ENCODE data around the gene KDM4C.

KDM4C gene

DNA sequence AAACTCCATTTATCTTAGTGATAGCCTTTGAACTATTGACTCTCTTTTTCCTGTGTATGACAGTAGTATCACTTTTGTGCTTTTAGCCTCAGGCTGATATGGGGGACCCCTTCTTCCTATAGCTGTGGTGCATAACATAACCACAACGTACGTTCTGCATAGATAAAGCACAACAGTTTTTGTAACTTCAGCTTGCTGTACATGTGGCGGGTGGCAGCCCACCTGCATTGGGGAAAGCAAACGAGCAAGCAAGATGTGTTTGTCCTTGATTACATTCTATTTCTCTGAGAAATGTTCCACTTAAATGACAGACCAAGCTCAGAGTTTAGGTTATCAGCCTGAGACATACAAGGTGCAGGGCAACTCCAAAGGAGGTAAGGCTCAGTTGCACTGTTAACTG lies 309.4 kb downstream of the KDM4C start:
- DNase-seq = no peak

DNA sequence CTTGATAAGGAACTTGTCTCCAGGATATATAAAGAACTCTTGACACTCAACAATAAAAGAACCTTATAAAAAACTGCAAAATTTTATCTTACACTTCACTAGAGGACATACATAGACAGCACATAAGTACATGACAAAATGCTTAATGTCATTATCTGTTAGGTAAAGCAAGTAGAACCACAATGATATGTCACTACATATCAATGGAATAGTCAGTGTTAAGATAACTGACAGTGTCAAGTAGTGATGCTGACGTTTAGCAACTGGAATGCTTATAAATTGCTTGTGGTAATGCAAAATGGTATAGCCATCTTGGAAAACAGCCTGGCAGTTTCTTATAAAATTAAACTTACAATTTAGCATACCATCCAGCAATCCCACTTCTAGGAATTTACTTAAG lies 314.1 kb downstream of the KDM4C start:
- DNase-seq = no peak

DNA sequence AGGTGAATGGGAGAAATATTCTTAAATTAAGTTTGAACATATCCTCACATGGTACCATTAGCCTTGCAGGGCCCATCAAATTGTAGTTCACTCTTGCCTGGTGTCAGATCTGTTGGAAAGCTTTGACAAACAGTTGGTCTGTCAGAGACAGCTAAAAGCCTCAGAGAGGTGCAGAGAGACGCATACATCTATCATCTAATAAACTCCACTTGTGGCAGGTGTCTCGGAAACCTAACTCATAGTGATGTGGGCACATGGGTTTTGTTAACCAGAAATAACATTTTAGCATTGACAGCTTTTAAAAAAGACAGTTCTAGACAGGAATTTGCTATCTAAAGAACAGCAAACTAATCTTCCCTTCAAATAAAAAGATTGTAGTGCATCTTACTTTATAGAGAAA lies 315.9 kb downstream of the KDM4C start:
- no peak for DNase-seq

DNA sequence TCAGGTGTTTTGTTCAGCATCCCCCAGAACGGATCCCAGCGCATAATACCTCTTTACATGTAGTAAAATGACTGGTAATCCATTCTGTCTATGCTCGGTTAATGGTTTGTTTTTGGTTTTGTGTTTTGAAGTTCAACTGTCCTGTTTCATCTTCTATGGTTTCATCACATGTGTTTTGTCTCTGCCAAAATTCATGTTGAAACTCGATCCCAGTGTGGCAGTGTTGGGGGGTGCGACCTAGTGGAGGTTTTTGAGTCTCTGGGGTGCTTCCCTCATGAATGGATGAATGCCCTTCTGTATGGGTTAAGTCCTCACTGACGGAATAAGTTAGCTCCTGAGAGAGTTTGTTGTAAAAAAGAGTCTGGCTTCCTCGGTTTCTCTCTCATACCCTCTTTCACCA lies 317.4 kb downstream of the KDM4C start:
- DNase-seq = no peak

DNA sequence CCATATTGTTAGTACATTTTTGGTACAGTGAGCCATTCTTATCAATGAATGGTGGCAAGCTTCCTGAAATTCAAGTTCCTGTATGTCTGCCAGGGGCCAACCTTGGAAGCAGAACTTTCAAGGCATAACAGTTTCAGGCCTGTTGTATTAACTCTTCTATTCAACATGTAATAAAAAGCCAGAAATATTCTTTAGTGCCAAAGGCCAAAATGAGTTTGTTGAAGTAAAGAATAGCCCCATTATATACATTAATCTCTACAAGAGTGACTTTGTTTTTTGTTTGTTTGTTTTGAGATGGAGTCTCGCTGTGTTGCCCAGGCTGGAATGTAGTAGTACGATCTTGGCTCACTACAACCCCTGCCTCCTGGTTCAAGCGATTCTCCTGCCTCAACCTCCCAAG lies 321.3 kb downstream of the KDM4C start:
- no peak for DNase-seq

DNA sequence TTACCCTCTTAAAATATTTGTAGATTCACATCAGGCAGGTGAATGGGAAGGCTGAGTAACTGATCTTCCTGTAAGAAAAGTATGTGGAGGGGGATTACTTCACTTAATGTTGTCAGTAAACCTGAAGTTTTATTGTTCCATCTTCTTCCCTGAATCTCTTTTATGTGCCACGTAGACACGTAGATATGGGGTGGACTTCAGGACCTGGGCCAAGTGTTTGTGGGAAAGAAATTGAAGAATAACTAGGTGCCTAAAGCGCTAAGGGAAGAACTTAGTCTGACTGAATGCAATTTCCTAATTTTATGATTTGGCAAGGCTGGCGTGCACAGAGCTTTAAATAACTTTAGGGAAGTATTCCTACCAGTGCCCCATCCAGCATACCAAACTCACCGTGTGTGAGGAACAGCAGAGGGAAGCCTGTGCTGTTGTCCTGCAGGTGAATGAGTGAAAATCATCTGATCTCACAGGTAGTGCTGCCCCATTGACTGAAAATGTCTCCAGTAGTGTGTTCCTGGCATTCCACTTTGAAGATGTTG lies 323.4 kb downstream of the KDM4C start:
- DNase-seq = no peak

DNA sequence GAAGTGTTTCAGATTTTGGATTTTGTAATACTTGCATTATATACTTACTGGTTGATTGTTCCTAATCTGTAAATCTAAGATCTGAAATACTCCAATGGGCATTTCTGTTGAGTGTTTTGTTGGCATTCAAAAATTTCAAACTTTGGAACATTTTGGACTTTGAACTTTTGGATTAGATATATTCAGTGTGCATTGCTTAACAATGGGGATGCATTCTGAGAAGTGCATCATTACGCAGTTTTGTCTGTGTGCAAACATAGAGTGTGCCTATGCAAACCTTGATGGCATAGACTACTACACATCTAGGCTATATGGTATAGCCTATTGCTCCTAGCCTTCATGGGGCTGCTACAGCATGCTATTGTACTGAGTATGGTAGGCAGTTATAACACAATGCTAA lies 325.4 kb downstream of the KDM4C start:
- no peak for DNase-seq

DNA sequence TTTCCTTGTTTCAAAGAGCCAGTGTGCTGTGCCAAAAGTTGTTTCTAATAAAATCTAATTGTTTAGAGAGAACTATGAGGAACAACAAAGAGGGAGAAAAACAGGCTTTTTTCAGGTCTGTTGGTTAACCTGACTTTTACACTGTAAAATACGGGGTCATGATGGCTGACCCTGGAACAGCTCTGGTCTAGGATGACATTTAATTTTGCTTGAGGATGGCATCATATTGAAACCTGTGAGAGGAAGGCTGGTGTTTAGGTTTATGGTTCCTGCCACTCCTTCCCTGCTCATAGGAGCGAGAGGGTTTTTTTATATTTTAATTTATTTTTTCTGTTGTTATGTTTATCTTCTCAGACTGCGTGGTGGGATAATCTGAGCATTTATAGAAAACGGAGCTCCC lies 327.6 kb downstream of the KDM4C start:
- no peak for DNase-seq

DNA sequence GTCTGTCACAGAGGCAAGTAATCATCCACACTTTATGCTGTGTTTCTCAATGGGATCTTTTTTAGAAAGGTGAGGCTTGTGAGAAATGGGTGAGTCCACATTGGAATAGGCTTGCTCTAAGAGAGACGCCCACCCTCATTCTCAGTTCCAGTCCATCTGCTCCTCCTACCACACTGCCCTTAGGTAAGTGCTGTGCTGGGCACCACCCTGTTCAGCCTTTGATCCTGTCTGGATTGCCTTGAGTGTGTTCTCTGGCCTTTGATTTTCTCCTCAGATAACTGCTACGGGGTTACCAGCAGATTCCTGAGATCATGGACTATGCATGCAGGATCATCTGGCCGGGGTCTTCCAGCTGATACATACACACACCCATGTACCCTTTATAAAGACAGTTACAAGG lies 328.6 kb downstream of the KDM4C start:
- DNase-seq = no peak

DNA sequence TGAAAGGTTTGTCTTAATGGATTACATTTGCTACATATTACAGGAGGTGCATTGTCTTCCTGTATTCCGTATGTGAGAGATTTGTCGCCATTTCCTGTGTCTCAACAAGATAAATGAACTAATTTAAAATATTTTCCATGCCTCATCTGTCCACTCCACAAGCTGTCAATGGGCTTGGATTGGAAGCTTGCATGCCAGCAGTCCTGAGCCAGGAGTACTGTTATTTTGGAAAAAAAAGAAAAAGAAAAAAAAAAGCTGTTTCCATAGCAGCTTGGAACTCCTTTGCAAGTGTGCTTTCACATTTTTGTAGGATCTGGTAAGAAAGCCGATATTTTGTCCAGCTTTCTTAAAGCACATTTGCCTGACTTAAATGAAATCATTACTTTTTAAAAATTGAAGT lies 330.8 kb downstream of the KDM4C start:
- DNase-seq = no peak

DNA sequence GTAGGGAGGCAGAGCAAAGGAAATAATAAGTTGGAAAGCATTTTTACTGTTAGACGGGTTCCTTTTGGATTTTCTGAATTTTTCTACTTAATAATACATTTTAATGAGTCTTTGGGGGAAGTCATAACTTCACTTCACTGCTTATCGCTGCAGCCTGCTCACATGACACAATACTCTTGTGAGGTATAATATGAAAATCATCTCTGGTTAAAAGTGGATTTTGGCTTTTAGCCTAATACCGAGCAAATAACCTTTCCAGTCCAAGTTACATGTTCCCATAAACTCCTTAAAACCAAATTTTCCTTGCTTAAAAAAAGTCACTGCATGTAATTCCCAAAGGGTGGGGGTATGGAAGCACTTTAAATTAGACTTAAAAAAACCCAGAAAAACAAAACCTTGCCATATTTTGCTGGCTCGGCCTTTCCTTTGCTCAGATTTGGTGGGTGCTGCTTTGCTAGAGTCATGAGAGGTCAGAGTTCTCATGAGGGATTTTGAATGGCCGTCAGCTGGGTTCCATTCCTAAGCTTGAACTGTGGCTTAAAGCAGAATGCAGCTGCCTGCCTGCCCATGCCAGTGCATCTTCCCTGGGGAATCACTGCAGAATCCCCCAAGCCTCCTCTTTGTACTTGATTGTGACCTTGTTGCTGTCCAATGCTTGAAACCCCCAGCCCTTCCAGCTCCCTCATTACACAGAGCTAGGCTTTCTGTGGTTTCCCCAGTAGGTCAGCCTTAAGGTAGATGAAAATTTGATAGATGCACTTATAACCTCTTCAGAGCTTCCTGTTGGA lies 331.8 kb downstream of the KDM4C start:
- DNase-seq = no peak

DNA sequence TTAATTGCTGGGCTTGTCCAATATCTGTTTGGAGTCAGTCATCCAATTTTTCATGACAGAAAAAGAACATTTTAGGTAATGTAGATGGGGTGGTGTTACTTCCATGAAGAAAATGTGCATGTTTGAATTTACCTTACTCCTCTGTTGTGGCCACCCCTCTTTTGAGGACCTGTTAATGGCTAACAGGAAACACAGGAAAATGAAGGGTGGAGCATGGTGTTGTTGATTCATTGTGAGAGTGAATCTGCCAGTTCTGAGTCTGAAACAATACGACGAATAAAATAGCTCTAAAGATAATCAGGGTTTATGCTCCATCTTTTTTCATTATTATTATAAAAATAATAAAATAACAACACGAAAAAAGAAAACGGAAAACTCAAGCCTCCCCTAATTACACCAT lies 335.3 kb downstream of the KDM4C start:
- DNase-seq = no peak

DNA sequence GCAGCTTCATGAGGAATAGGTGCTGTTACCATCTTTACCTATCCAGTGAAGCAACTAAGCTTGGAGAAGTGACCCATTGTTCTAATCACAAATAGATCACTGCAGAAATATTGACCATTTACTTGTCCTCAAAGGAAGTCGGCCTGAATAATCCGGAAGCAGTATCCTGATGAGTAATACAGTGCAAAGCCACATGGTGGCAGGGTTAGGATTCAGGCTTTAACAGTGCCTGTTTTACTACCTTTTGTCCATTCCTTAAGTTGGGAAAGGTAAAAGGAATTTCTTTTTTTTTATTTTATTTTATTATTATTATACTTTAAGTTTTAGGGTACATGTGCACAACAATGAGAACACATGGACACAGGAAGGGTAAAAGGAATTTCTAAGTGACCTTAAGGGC lies 336.3 kb downstream of the KDM4C start:
- no peak for DNase-seq

DNA sequence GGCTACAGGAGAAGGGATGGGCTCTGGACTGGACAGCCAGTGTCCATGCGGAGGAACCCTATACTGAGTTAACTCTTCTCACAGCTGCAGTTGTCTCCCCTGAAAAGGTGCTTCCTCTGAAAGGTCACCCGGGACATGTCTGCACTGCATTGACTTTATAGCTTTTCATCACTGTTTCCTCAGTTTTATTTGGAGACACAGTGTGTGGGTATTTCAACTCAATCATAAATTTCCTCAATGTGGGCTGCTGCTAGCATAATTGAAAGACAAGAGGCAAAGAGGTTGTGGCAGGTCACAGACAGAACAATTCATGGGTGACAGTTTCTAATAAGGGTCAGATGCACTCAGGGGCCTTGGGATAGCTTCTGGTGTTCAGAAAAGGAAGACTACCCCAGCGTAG lies 336.8 kb downstream of the KDM4C start:
- no peak for DNase-seq

DNA sequence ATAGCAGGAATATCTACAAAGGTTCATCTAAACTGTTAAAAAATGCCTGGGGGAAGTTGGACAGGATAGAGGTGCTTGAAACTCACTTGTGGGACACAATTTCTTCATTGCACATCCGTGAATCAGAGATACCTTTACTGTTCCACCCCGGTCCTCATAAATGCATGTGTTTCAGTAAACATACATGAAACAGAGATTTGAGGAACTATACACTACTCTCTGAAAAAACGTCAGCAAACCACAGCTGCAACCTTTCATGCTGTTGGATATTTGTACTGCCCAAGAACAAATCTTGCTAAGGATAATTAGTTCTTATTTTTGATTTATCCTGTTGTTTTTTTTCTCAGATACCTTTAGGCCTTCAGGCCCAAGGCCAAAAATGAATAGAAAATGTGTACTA lies 337.3 kb downstream of the KDM4C start:
- no peak for DNase-seq

DNA sequence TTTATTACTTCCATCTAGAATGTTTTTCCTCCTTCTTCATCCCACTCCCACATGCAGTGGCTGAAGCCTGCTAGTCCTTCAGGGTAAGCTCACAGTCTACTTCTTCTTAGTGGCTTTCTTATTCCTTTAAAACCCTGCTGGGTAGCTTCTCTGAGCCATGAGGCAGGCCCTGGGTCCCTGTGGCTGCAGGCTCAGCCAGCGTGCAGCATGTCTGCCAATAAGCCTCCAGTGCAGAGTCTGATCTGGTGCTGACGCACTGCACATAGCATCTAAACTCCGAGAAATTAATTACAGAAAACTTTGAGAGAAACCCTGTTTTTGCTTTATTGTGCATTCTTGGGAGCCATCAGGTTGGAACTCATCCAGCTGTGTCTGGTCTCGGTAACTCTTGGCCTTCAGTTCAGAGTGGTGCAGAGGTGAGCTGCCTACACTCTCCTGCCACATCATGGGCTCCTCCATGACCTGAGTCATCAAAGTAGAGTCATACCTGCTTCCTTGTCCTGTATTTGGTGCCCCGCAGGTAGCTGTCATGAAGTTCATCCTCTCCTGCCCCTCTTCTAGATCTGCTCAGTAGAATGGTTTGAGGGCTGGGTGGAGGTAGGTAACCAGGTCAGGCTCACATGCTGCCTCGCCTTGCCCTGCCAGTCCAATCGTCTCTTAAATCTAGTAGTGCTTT lies 339.4 kb downstream of the KDM4C start:
- DNase-seq = no peak

DNA sequence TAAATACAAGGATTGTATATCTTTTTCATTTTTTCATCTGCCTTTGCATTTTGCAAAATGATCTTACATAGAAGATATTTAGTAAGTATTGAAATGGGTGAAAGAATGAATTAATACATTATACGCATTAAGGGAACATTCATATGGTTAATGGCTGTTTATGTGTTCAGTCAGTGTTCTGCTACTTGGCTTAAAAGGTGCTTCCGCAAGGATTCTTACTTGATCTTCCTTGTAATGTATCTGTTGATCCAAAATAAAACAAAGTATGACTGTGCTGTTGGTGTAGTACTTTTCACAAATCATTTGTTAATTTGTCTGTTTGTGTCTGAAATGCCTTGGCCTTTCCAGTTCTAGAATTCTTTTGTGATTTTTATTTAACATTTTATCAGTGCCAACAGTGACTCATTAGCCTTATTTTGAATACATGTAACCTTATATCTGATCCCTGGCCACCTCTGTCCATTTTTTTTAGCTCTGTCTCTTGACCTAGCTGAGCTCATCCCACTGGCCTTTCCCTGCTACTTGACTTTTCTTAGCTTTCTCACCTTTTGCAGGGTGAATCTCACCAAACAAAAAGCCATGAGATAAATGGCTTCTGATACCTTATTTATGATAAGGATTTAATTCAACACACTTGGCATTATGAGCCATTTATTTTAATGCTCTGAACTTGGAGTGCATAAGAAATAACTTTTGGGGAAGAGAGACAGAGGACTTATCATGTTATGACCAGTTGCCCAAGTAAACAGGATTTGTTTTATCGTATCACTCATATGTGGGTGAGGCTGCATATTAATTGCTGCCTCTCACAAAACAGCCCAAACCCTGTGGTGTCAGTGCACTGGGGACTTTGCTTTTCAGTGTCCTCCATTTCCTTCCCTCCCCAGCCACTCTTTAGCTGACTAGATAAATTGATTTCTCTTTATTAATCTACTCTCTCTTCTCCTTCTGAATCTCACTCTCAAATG lies 340.3 kb downstream of the KDM4C start:
- no peak for DNase-seq

DNA sequence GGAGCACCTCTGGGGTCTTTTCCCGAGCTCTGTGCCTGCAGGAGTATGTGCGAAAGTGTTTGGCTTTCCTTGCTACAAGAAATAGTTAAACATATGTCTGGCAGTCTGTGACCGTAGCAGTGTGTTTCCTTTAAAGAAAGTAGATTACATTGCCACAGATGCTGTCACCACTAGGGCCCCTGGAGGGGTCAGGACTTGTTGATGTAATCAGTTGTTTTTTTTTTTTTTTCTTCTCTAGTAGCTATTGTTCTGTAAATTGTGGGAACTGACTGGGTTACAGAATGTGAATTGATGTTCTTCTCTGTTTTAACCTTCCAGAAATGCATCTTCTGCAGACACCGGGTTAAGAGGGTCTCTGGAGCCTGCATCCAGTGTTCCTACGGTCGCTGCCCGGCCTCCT lies 345.6 kb downstream of the KDM4C start:
- no peak for DNase-seq

DNA sequence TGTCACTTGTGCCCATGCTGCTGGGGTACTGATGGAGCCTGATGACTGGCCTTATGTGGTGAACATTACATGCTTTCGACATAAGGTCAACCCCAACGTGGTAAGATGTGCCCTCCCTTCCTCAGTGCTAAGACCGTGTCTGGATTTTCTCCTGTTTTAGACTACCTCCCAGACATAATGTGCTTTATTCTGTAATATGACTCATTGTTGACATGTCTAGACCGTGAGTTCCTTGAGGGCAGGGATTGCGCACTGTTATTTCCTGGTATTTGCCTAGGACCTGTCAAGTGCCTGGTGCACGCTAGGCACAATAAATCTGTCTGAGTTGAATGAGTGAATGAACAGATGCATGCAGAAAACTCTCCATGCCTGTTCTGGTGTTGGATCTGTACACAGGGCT lies 346.0 kb downstream of the KDM4C start:
- no peak for DNase-seq

DNA sequence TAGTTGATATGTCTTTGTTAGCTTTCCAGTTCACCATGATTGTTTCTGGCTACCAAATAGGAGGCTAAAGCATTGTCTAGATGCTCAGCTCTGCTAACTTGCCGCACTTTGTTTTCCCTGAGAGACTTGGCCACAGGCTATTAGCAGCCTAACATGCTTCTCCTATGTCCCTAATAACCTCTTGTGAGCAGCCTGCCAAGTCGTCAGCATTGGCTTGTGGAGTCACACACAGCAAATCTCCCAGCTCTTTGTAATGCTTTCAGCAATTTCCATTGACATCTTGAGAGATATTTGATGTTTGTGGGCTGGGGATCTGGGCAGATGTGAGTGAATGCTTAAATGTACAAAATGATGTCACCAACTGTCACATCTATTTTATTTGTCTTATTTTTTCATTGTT lies 346.9 kb downstream of the KDM4C start:
- no peak for DNase-seq

DNA sequence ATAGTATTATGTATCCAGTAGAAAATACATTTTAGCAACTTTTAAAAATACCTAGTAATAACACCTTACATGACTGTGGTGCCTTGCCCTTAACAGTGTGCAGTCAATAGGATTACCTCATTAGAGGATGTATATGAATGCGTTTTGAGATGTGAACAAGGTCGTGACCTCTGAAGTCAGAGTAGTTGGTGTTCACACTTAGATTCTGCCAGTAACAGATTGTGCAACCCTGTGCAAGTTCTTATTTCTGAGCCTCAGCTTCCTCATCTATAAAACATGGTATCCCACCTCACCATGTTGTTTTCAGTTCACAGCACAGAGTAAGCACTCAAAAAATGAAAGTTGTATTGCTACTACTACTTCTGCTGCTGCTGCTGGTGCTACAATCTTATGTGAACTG lies 347.3 kb downstream of the KDM4C start:
- DNase-seq = no peak

DNA sequence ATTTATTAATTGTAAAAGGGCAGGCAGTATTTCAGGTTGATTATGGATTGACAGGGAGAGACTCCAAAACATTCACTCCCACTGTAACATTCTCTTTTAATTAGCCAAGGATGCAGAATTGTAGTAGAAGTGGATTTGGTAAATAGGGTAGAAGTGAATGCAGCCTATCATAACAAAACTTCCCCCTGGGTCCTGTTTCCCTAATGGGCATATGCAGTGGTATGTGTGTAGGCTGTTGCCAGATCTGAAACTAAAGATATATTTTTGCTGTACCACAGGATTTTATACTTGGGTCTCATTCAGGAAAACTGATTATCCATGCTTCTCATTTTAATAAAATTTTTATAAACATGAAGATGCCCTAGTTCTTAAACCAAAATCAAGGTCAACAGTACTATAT lies 351.2 kb downstream of the KDM4C start:
- no peak for DNase-seq

DNA sequence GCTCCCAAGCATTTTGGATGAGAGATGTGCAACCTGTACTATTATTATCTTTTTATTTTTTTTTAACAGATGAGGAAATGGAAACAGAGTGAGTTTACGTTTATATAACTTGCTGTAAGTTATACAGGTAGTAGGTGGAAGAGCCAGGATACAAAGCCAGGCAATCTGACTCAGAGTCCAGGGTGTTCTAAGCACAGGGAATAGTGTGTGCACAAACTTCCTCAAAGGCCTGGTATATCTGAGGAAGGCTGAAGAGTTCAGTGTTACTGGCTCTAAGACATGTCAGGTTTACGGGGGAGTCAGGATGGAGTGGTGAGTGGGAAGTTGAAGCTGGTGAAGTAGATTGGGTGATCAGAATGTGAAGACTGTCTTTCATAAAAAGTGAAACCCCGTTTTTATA lies 353.6 kb downstream of the KDM4C start:
- no peak for DNase-seq
